ENCODE data around the gene TIMP4. TPM values are rescaled to one million over a fixed set of nuclear protein-coding genes. Genes with fewer than 3 reads are reported as not detected.

The TIMP4 gene
- total RNA-seq, 3 donors from 2014 or later = 27.4 to 170 (median 46.9) TPM

DNA sequence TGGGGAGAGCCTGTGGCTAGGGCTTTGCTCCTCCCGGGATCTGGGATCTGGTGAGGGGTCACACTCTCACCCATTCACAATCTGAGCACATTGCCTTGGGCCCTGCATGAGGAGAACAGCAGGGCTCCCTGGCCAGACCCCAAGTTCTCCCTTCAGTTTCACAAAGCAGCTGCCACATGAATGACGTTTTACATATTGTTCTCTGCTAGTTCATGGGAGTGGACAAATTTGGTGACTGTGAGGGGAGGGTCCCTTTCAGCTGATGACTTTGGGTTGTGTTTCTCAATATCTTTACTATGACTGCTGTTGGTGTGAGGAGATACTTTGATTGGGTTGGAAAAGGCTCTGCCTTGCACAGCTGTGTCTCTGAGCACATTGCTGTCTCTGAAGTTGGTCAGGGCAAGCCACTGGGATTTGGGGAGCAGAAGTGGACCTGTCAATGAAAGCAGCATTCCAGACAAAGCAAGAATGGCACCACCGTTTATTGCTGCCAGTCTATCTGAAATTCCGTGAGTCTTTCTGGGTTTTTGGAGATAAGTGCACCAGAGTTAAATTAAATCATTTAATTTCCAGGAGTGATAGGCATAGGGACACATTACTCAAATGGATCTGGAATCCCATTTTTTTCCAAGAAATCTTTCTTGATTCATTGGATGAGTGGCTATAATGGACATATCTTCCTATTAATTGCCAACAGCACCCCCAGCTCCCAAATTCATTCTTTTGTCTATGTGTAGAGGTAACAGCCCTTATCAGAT, 10.3 kb downstream of the TIMP4 start:
- H3K36me3 ChIP-seq = no peaks in the 10 kb centered on the region
- TF ChIP-seq POLR2AphosphoS5 (IDR thresholded peaks at IDR 0.05) (peak in 1 of 3 donors; percentile 19), POLR2A (IDR thresholded peaks at IDR 0.05) (no peak)
- H3K4me3 ChIP-seq = peak overlapping the region in 1 of 3 donors; percentile 25
- H3K27me3 ChIP-seq = no peaks in the 10 kb centered on the region
- intact Hi-C loops (cut with DNase I; ENCODE audit: low total_unique reads) = loop anchor here (5.0 kb wide), 1 partner anchor 1616 kb away; no protein-coding TSS in a partner anchor
- peaks cover 0 to 8% of the 10 kb centered on the region in 2 donors for H3K4me1 ChIP-seq
- H3K27ac ChIP-seq = peak overlapping the region in 1 of 2 donors; percentile 69
- DNase-seq (ENCODE audit: low spot score in 2 of 2) = no peak
- no peaks in the 10 kb centered on the region for H3K9me3 ChIP-seq

DNA sequence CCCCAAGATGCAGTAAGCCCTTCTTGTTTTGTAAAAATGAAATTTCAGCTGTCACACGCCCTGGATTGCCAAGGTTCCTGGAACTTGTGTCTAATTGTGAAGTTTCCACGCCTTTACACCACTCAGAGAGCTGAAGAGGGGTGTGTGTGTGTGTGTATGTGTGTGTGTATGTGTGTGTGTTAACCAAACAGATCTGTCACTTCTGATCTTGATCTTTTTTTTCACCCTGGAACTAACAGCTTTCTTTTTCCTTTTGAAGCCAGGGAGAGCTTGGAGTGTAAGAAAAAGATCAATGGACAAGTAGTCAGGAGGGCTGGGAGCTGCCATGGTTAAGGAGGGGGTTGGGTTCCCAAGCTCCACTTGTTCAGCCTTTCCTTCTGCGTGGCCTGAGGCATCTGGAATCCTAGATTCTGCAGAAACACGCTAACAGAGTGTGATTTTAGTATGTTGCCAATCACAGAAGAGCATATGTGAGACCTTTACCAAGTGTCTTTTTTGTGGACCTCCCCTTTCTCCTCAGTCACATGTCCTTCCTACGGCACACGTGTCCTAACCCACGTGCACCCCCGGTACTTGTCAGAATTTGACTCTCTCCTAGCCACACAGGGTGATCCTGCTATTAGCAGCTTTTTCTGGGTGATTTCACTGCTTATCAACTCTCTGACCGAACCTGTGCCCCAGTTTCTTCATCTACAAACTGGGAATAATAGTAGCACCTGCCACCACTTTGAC, 11.5 kb downstream of the TIMP4 start:
- intact Hi-C loops (cut with DNase I; ENCODE audit: low total_unique reads) = loop anchor here (5.0 kb wide), 1 partner anchor 1615 kb away; no protein-coding TSS in a partner anchor
- Histone ChIP-seq H3K36me3 (no peaks in the 10 kb centered on the region), H3K27me3 (no peaks in the 10 kb centered on the region), H3K4me3 (no peak overlapping the region), H3K9me3 (no peaks in the 10 kb centered on the region), H3K27ac (peak overlapping the region in 1 of 2 donors; percentile 48), H3K4me1 (peaks cover 0 to 8% of the 10 kb centered on the region in 2 donors)
- DNase-seq (ENCODE audit: low spot score in 2 of 2) = no peak
- no peak for TF ChIP-seq POLR2A (IDR thresholded peaks at IDR 0.05)
- TF ChIP-seq, protein P1, sequence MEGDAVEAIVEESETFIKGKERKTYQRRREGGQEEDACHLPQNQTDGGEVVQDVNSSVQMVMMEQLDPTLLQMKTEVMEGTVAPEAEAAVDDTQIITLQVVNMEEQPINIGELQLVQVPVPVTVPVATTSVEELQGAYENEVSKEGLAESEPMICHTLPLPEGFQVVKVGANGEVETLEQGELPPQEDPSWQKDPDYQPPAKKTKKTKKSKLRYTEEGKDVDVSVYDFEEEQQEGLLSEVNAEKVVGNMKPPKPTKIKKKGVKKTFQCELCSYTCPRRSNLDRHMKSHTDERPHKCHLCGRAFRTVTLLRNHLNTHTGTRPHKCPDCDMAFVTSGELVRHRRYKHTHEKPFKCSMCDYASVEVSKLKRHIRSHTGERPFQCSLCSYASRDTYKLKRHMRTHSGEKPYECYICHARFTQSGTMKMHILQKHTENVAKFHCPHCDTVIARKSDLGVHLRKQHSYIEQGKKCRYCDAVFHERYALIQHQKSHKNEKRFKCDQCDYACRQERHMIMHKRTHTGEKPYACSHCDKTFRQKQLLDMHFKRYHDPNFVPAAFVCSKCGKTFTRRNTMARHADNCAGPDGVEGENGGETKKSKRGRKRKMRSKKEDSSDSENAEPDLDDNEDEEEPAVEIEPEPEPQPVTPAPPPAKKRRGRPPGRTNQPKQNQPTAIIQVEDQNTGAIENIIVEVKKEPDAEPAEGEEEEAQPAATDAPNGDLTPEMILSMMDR (IDR thresholded peaks at IDR 0.05) = no peak
- no peak for TF ChIP-seq POLR2AphosphoS5 (IDR thresholded peaks at IDR 0.05)

DNA sequence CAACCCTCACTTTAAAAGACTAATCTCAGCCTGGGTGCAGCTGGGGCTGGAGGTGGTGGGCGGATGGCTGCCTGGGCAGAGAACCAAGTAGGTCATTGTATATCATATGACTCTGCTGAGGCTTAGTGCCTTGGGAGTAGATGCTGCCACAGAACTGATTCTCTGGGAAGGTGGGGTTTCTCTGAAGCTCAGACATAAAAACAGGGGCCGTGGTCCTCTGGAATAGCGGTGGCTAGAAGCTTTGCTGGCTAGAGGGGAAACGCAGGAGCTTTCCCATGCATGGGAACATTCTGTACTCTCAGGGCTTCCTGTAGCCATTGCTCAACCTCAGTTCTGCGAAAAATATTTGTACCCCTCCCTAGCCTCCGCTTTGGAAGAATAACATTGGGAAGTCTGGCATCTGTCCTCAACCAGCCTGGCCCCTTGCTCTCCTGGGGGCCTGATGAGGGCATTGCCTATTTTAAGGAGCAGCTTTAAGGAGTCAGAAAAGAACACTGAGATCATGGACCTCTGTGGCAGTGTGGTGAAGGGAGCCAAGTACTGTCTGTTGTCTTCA, 14.7 kb downstream of the TIMP4 start:
- Histone ChIP-seq H3K4me1 (peaks cover 0 to 8% of the 10 kb centered on the region in 2 donors), H3K27me3 (no peaks in the 10 kb centered on the region), H3K27ac (peak overlapping the region; percentile 82 to 95), H3K4me3 (peak overlapping the region in 1 of 3 donors; percentile 4), H3K9me3 (no peaks in the 10 kb centered on the region), H3K36me3 (no peaks in the 10 kb centered on the region)
- peak in 1 of 2 donors; percentile 87 for DNase-seq (ENCODE audit: low spot score in 2 of 2)
- TF ChIP-seq POLR2AphosphoS5 (IDR thresholded peaks at IDR 0.05) (peak; percentile 88 to 98 (median 91)), POLR2A (IDR thresholded peaks at IDR 0.05) (no peak)
- TF ChIP-seq, protein P1 (IDR thresholded peaks at IDR 0.05) = no peak
- intact Hi-C loops (cut with DNase I; ENCODE audit: low total_unique reads) = no loop called here

DNA sequence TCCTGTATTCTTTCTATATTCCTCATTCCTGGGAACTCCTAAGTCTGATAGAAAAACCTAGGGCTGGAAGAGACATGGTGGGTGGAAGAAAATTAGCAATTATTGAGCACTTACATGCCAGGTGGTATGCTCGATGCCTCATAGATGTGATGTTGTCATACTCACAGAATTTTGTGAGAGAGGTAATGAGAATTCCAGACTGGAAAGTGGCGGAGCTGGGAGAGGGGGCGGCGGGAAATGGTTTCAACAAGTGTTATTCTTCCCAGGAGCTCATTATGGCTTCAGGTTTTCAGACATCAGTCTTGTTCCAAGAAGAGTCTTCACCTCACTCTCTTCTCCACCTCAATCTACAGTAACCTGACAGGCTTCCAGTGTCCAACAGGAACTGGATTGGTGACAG, 16.2 kb downstream of the TIMP4 start:
- DNase-seq (ENCODE audit: low spot score in 2 of 2) = no peak
- Histone ChIP-seq H3K4me1 (peaks cover 0 to 8% of the 10 kb centered on the region in 2 donors), H3K9me3 (no peaks in the 10 kb centered on the region), H3K27me3 (no peaks in the 10 kb centered on the region), H3K4me3 (no peak overlapping the region), H3K27ac (peak overlapping the region in 1 of 2 donors; percentile 95), H3K36me3 (no peaks in the 10 kb centered on the region)
- intact Hi-C loops (cut with DNase I; ENCODE audit: low total_unique reads) = no loop called here
- TF ChIP-seq POLR2AphosphoS5 (IDR thresholded peaks at IDR 0.05) (no peak), POLR2A (IDR thresholded peaks at IDR 0.05) (no peak)
- TF ChIP-seq, protein P1 (IDR thresholded peaks at IDR 0.05) = no peak

DNA sequence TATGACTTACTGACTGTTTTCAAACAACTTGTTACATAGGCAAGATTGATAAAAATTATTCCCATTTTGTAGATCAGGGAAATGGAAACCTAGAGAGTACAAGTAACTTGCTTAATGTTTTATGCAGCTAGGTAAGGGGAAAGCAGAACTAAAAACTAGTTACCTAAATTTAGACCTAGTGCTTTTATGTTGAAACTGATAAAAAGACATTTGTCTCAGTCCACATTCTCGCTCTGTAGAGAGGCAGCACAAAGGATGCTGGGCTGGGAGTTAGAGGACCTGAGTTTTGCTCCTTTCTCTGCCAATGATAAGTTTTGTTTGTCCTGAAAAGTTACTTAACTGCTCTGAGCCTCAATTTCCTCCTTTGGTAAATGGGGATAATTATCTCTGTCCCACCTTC, 17.4 kb downstream of the TIMP4 start:
- Histone ChIP-seq H3K4me3 (no peak overlapping the region), H3K27me3 (no peaks in the 10 kb centered on the region), H3K27ac (peak overlapping the region in 1 of 2 donors; percentile 95), H3K9me3 (no peaks in the 10 kb centered on the region), H3K4me1 (peaks cover 0 to 8% of the 10 kb centered on the region in 2 donors), H3K36me3 (no peaks in the 10 kb centered on the region)
- intact Hi-C loops (cut with DNase I; ENCODE audit: low total_unique reads) = no loop called here
- DNase-seq (ENCODE audit: low spot score in 2 of 2) = no peak
- TF ChIP-seq POLR2A (IDR thresholded peaks at IDR 0.05) (no peak), POLR2AphosphoS5 (IDR thresholded peaks at IDR 0.05) (no peak)
- TF ChIP-seq, protein P1 (IDR thresholded peaks at IDR 0.05) = no peak
